DND-41 (cell line): ENCODE results near the gene CCDC69.

Source experiments
- CTCF ChIP-seq: IDR thresholded peaks from 2 replicates; pipeline ENCODE4 v1.5.1; 2012; ENCODE audit warnings: borderline replicate concordance, low read length, moderate library complexity, mild to moderate bottlenecking; ENCODE audit not compliant: poor library complexity, severe bottlenecking; ENCODE audit errors: extremely low read depth
- EZH2 ChIP-seq: IDR thresholded peaks from 3 replicates; pipeline ENCODE4 v1.6.1; 2012; ENCODE audit warnings: borderline replicate concordance, low read depth, mild to moderate bottlenecking, moderate library complexity, low read length, inconsistent platforms; ENCODE audit not compliant: severe bottlenecking

GRCh38 chr5:151200913-151201595, 22.8 kb downstream of the CCDC69 start:
- TF ChIP-seq CTCF (no peak), EZH2 (no peak)
